AG08395 (cell line): ENCODE results near the gene PCDHGA7.
"Not testable (repeated sequence)": the region's sequence is repeated elsewhere in the genome, so short reads cannot be mapped to it uniquely, and the experiment has no call there.

Experiments
- DNase-seq: peaks from one replicate; pipeline ENCODE4 v3.0.0; 2012; ENCODE audit warnings: mixed read lengths, low spot score

The PCDHGA7 gene

DNA sequence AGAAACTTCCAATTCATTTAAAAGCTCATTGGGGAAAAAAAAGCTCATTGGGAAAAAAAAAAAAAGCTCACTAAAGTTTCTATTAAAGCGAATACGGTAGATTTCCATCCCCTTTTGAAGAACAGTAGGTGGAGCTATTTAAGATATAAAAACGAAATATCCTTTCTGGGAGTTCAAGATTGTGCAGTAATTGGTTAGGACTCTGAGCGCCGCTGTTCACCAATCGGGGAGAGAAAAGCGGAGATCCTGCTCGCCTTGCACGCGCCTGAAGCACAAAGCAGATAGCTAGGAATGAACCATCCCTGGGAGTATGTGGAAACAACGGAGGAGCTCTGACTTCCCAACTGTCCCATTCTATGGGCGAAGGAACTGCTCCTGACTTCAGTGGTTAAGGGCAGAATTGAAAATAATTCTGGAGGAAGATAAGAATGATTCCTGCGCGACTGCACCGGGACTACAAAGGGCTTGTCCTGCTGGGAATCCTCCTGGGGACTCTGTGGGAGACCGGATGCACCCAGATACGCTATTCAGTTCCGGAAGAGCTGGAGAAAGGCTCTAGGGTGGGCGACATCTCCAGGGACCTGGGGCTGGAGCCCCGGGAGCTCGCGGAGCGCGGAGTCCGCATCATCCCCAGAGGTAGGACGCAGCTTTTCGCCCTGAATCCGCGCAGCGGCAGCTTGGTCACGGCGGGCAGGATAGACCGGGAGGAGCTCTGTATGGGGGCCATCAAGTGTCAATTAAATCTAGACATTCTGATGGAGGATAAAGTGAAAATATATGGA is 48.0 kb downstream of the PCDHGA7 start, which contains the start of gene PCDHGA12:
Gene PCDHGA12, plus strand, starts transcription at position 176 of the 782 bp plus-strand sequence. Its CDS starts 253 bp downstream, at position 429.
- peak; percentile 84 for DNase-seq

DNA sequence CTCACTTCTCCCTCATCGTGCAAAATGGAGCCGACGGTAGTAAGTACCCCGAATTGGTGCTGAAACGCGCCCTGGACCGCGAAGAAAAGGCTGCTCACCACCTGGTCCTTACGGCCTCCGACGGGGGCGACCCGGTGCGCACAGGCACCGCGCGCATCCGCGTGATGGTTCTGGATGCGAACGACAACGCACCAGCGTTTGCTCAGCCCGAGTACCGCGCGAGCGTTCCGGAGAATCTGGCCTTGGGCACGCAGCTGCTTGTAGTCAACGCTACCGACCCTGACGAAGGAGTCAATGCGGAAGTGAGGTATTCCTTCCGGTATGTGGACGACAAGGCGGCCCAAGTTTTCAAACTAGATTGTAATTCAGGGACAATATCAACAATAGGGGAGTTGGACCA is 48.7 kb downstream of the PCDHGA7 start:
- no peak for DNase-seq

DNA sequence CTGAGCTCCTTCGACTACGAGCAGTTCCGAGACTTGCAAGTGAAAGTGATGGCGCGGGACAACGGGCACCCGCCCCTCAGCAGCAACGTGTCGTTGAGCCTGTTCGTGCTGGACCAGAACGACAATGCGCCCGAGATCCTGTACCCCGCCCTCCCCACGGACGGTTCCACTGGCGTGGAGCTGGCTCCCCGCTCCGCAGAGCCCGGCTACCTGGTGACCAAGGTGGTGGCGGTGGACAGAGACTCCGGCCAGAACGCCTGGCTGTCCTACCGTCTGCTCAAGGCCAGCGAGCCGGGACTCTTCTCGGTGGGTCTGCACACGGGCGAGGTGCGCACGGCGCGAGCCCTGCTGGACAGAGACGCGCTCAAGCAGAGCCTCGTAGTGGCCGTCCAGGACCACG is 49.8 kb downstream of the PCDHGA7 start:
- DNase-seq, result not testable (repeated sequence)

DNA sequence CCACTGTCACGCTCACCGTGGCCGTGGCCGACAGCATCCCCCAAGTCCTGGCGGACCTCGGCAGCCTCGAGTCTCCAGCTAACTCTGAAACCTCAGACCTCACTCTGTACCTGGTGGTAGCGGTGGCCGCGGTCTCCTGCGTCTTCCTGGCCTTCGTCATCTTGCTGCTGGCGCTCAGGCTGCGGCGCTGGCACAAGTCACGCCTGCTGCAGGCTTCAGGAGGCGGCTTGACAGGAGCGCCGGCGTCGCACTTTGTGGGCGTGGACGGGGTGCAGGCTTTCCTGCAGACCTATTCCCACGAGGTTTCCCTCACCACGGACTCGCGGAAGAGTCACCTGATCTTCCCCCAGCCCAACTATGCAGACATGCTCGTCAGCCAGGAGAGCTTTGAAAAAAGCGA is 50.2 kb downstream of the PCDHGA7 start:
- not testable (repeated sequence) for DNase-seq

DNA sequence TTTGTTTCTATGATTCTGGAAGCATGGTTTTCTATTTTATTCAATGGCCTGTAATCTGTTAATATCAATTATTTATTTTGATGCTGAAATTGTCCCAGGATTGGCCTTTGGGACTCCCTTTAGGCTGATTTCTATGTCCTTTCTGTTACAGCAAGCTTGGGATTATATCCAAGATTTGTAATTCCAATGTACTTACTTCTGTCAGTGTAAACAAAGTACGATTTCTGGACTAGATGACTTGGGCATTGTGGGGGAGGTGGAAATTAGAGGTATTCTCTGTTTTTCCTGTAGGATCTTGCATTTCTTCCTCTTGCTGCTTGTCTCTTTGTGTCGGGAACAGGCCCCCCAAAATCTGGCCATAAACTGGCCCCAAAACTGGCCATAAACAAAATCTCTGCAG is 51.5 kb downstream of the PCDHGA7 start:
- no peak for DNase-seq
